Measurements from ENCODE around the gene SIMC1.

SIMC1 gene

GRCh38 chr5:176389135-176390123 is 151.2 kb downstream of the SIMC1 start:
- ATAC-seq = peak; percentile 37
- peak overlapping the region; percentile 99 for H3K27ac Mint-ChIP-seq
- peaks cover 51% of the 10 kb centered on the region for H3K36me3 Mint-ChIP-seq (ENCODE audit: low read depth)
- H3K27me3 Mint-ChIP-seq = no peaks in the 10 kb centered on the region
- no peak for DNase-seq
- peak overlapping the region; percentile 96 for H3K4me3 Mint-ChIP-seq
- no peaks in the 10 kb centered on the region for H3K9me3 Mint-ChIP-seq
- peaks cover 39% of the 10 kb centered on the region for H3K4me1 Mint-ChIP-seq

GRCh38 chr5:176391479-176391878 is 153.3 kb downstream of the SIMC1 start:
- H3K4me1 Mint-ChIP-seq = peaks cover 23% of the 10 kb centered on the region
- DNase-seq = no peak
- H3K4me3 Mint-ChIP-seq = peak overlapping the region; percentile 96
- no peaks in the 10 kb centered on the region for H3K27me3 Mint-ChIP-seq
- ATAC-seq = no peak
- no peak overlapping the region for H3K27ac Mint-ChIP-seq
- H3K9me3 Mint-ChIP-seq = no peaks in the 10 kb centered on the region
- peaks cover 35% of the 10 kb centered on the region for H3K36me3 Mint-ChIP-seq (ENCODE audit: low read depth)

- DNase-seq = no peak
- Mint-ChIP-seq H3K36me3 (ENCODE audit: low read depth) (peaks cover 30% of the 10 kb centered on the region), H3K27me3 (no peaks in the 10 kb centered on the region), H3K4me3 (no peak overlapping the region), H3K27ac (no peak overlapping the region), H3K4me1 (peaks cover 18% of the 10 kb centered on the region), H3K9me3 (no peaks in the 10 kb centered on the region)
- ATAC-seq = no peak
Observed at GRCh38 chr5:176391999-176392398, 153.8 kb downstream of the SIMC1 start.

GRCh38 chr5:176392526-176392925 is 154.3 kb downstream of the SIMC1 start:
- Mint-ChIP-seq H3K9me3 (no peaks in the 10 kb centered on the region), H3K36me3 (ENCODE audit: low read depth) (peaks cover 24% of the 10 kb centered on the region), H3K4me1 (peaks cover 13% of the 10 kb centered on the region), H3K27ac (no peak overlapping the region), H3K27me3 (no peaks in the 10 kb centered on the region), H3K4me3 (no peak overlapping the region)
- ATAC-seq (no peak), DNase-seq (no peak)

- Mint-ChIP-seq H3K27me3 (no peaks in the 10 kb centered on the region), H3K36me3 (ENCODE audit: low read depth) (peaks cover 16% of the 10 kb centered on the region), H3K9me3 (no peaks in the 10 kb centered on the region), H3K4me3 (no peak overlapping the region), H3K4me1 (peaks cover 9% of the 10 kb centered on the region), H3K27ac (no peak overlapping the region)
- ATAC-seq (no peak), DNase-seq (no peak)
Observed at GRCh38 chr5:176394096-176394495, 155.9 kb downstream of the SIMC1 start.

GRCh38 chr5:176394881-176395675 is 156.9 kb downstream of the SIMC1 start:
- Mint-ChIP-seq H3K4me3 (no peak overlapping the region), H3K4me1 (peaks cover 2% of the 10 kb centered on the region), H3K27ac (no peak overlapping the region), H3K36me3 (ENCODE audit: low read depth) (peaks cover 13% of the 10 kb centered on the region), H3K27me3 (no peaks in the 10 kb centered on the region), H3K9me3 (no peaks in the 10 kb centered on the region)
- ATAC-seq (no peak), DNase-seq (no peak)
